Stimulated activated CD8-positive, alpha-beta memory T cell treated with anti-CD3 and anti-CD28 coated beads, Interleukin-15, amount 100 ng/mL, for 48 hours (primary cell): ENCODE results near the gene EEF2K.
A peak's percentile ranks its signal among the peaks of the same experiment; 100 is the strongest.
"Not testable (repeated sequence)": the region's sequence is repeated elsewhere in the genome, so short reads cannot be mapped to it uniquely, and the experiment has no call there.

Experiments
- DNase-seq, 2 donors: peaks; one replicate each; pipeline ENCODE4 v3.0.0-alpha.2; 2020; ENCODE audit warnings: low read depth in 2 of 2

EEF2K gene

GRCh38 chr16:22189473-22190080 is 16.5 kb upstream of the EEF2K start:
- no peak for DNase-seq

DNA sequence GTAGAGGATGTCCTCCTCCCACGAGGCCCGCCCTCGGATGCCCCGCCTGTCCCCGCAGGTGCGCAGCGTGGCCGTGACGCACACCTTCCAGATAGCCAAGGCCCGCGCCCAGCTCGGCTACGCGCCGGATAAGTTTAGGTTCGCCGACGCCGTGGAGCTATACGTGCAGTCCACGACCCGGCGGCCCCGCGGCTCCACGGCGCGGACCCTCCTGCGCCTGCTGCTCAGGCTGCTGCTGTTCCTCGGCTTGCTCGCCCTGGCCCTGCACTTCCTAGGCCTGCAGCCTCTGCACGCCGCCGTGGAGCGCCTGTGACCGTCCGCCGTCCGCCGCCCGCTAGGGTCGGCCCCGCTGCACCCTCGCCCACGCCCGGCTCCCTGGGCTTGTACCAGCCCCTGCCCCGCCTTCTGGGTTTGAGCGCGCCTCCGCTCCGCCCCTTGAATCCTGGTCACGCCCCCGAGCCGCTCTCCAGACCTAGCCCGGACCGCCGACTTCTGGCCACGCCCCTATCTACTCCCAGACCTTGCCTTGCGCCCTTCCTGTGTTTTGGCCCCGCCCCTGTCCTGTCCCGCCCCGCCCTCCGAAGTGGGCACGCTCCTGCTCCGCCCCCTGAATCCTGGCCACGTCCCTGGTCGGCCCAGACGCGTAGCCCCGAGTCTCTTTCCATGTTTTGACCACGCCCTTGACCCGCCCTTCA is 15.8 kb upstream of the EEF2K start:
- DNase-seq, result peak; percentile 98 to 99

DNA sequence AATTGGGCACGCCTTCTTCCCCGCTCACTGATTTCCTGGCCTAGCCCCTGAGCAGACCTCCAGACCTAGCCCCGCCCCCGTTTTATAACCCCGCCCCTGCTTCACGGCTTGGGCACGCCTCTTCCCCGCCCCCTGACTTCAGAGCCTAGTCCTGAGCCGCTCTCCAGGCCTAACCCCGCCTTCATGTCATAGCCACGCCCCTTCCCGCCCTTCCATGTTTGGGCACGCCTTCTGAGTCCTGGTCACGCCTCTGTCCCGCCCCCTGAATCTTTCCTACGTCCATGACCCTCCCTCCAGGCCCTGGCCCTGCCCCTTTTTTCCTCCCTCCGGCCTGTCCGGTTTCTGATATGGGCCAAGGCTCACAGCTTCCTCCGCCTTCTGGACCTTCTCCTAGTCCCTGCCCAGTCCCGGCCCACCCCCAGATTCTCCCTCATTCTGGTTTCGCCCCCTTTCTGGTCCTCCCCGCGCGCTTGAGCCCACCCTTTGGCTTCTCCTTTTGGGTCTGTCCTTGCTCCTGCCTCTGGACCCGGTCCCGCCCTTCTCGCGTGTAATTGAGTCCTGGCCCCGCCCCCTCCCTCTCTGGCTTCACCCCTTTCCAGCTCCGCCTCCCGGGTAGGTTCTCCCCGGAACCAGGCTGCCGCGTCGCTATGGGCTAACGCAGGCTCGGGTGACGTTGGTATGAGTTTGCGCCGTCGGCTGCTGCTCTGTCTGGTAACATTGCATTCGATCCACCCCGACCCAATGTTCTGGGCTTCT is 15.1 kb upstream of the EEF2K start:
- DNase-seq, result peak; percentile 97

DNA sequence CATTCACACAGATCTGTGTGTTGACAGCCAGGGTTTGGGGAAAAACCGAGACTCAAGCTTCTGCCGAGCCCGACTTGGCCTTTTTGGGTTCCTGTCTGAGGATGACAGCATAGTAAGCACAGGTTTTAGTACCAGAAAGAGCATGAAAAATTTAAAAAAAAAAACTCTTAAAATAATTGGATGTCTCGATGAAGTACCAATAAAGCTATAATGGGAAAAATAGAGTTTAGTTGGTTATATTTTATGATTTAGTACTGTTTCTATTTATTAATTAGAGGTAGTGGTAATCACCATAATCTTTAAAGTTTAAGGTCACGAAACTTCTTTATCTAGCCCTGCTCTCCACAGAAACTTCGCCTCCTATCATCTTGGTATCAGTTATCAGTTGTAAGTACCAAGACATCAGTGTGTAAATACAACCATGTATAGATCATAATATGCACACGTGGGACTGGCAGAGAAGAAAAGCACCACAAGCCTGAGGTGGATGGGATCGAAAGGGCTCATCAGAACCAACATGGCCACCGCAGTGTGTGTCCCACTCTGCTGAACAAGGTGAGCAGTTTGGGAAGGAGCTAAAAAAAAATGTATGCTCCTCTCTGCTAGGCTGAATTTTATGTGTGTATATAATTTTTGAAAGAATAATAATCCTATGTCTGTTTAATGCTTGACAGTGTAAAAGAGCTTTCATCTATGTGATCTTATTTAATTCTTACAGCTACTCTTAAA is 14.4 kb upstream of the EEF2K start:
- DNase-seq, result no peak

GRCh38 chr16:22192261-22193062 is 13.6 kb upstream of the EEF2K start:
- peak; percentile 70 to 78 for DNase-seq

DNA sequence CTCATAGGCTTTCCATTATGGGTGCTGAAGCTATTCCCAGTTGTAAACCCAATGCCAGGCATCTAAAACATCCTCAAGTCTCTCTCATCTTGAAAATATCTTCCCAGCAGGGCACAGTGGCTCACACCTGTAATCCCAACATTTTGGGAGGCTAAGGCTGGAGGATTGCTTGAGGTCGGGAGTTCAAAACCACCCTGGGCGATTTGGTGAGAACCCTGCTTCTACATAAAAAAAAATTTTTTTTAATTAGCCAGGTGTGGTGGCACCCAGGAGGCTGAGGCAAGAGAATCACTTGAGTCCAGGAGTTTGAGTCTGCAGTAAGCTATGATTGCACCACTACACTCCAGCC is 13.0 kb upstream of the EEF2K start:
- no peak for DNase-seq

DNA sequence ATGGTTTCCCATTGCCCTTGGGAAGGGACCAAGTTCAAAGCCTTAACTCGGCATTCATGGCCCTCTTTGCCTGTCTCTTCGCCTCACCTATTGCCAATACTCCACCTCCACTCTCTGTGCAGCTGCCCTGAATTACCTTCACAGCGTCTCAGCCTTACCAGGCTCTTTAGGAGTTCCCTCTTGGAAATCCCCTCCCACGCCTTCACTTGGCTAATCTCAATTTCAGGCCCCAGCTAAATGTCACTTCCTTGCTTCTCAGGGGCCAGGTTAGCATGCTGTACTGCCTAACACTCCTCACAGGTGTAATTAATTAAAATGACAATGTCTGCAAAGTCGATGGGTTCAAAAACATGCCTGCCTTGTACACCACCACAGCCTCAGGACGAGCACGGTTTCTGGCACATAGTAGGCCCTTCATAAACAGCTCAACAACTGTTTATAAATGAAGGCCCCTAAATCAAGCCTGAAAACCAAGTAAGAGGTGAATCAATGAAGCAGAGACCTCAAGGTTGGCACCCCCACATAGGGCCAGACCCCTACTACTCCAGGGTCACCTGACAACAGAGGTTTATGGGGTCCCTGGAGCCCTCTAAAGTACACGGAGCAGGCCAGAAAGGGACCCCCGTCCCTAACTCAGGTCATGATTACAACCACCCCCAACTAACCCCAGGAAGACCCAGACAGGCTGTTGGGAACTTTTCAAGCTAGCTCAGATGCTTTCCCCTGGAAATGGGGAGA is 11.2 kb upstream of the EEF2K start:
- DNase-seq, result no peak

DNA sequence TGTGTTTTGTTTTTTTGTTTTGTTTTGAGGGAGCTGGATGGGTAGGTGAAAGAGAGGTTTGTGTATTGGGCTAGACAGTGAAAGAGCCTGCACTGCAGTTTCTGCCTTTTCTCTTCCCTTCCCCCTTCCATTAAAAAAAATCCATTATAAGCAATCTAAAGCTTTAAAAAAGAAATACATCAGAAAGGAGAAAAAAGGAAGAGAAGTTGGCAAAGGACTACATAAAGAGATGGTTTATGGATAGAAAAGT is 10.7 kb upstream of the EEF2K start:
- DNase-seq, result no peak

DNA sequence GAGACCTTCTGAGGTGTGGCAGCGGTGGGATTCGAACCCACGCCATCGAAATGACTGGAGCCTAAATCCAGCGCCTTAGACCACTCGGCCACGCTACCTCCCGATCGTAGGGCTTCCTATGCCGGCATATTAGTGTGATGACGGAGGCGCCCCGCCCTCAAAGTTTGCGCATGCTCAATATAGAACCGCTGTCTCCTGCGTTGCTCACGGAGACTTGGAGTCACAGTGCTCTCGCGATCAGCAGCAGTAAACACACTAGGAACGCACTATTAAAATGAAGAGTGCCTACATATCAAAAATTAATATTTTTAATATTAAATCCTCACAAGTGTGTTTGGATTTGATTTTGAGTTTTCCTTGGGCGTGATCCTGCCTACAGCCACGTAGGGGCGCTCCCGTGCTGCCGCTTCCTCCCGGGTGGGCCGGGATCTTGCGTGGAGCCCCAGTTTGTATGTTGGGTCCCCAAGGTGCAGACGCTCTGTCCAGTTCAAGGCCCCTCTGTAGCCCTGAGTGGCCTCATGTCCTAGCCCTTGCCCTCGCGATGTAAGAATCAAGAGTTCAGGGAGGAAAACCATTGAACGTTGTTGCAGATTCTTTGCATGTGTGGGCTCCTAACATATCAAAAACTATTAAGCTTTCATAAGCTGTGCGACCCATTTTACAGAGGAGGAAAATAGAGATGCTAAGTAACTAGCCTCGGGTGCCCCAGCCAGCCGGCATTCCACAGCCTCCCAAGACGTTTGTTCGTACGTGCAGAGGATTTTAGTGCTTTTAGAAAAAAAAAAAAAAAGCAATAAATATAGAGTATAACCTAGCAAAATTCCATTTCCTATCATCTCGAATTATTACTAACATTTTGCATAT is 10.2 kb upstream of the EEF2K start:
- DNase-seq, result peak; percentile 75 to 82

DNA sequence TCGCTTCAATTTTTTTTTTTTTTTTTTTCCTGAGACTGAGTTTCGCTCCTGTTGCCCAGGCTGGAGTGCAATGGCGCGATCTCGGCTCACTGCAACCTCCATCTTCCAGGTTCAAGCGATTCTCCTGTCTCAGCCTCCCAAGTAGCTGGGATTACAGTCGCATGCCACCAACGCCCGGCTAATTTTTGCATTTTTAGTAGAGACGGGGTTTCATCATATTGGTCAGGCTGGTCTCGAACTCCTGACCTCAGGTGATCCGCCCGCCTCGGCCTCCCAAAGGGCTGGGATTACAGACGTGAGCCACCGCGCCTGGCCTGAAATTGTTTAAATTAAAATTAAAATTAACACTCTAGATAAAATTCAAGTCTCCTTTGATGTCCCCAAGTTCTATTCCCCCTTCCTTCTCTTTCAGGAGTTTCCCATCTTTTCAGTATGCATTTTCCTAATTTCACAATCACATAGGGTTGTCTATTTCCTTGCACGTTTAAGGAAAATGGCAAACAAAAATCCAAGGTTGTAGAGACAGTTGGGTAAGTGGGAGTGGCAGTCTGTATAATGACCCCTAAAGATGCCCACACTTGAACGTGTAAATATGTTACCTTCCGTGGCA is 9.4 kb upstream of the EEF2K start:
- not testable (repeated sequence) for DNase-seq

GRCh38 chr16:22198547-22199293 is 7.4 kb upstream of the EEF2K start:
- no peak for DNase-seq

- DNase-seq, result no peak
Observed at GRCh38 chr16:22202261-22202637, 3.8 kb upstream of the EEF2K start.

GRCh38 chr16:22203091-22203490 is 3.0 kb upstream of the EEF2K start:
- DNase-seq, result no peak

DNA sequence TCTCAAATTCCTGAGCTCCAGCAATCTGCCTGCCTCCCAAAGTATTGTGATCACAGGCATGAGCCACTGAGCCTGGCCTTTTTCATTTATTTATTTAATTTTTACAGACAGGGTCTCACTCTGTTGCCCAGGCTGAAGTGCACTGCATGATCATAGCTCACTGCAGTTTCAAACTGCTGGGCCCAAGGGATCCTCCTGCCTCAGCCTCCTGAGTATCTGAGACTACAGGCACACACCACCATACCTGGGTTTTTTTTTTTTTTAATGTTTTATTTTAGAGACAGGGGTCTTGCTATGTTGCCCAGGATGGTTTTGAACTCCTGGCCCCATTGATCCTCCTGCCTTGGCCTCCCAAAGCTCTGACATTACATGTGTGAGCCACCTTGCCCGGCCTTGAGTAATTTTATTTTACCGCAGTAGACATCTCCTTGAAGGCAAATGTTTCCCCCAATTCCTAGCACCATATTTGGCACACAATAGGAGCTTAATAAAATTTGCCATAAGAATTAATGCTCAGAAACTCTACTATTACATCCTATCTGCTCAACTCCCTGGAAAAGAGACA is 1.9 kb upstream of the EEF2K start:
- DNase-seq, result no peak

- DNase-seq, result no peak
Observed at GRCh38 chr16:22205577-22206012, 483 bp upstream of the EEF2K start.

- peak; percentile 73 for DNase-seq
Observed at GRCh38 chr16:22206842-22207714, 1.0 kb downstream of the EEF2K start.

DNA sequence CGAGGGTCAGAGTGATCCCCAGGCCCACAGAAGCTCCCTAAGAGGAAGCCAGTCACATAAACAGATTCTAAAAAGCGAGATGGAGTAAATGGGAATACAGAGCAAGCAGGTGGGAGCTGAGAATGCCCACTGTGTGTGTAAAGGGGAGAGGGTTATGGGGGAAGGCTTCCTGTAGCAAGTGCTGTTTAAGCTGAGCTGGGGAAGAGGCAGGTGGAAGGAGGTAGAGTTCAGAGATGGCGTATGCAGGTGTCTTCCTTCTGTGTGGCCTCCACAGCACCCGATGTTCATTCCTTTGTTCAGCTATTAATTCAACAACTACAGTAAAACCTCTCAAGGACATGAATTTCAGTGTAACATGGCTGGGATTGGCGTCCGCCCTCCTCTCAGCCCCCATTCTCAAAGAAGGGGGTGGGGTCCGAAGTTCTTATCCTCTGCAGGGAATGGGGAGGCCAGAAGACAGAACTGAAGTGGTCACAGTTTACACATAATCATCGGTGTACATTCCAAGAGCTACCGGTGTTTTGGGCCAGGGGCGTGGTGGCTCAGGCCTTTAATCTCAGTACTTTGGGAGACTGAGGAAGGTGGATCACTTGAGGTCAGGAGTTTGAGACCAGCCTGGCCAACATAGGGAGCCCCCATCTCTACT is 1.8 kb downstream of the EEF2K start:
- no peak for DNase-seq
